HG02571 (cell line): ENCODE data around the gene LINC01488.

Experiments used
- ATAC-seq: cut with Tn5 transposase; IDR thresholded peaks from one replicate; pipeline ENCODE4 v1.9.1; 2021; ENCODE audit warnings: mild to moderate bottlenecking, moderate library complexity; ENCODE audit not compliant: unreplicated experiment

Gene LINC01488

DNA sequence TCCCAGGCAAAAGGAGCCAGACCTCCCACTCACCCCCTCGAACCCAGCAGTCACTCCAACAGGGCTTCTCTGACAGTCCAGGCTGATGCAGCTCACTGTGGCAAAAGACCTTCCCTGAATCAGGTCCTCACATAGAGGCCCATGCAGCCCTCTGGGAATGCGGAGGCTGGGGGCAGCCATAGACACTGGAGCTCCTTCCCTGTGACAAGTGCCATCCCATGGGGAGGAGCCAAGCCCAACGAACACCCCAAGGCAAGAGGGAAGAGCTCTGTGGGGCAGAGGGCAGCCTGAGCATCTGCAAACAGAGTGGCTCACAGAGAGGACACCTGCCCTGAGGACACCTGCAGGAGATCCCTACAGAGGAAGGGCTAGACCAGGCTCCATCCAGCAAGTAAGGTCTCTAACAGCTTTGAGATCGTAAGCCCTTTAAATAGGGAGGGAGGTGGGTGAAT is at the start of gene LINC01488:
Gene LINC01488, plus strand, starts transcription at position 271 of the 452 bp plus-strand sequence.
- no peak for ATAC-seq

- no peak for ATAC-seq
Observed at GRCh38 chr11:69431893-69432738, 49.3 kb upstream of the LINC01488 start.

GRCh38 chr11:69433741-69434140 is 47.7 kb upstream of the LINC01488 start:
- no peak for ATAC-seq

DNA sequence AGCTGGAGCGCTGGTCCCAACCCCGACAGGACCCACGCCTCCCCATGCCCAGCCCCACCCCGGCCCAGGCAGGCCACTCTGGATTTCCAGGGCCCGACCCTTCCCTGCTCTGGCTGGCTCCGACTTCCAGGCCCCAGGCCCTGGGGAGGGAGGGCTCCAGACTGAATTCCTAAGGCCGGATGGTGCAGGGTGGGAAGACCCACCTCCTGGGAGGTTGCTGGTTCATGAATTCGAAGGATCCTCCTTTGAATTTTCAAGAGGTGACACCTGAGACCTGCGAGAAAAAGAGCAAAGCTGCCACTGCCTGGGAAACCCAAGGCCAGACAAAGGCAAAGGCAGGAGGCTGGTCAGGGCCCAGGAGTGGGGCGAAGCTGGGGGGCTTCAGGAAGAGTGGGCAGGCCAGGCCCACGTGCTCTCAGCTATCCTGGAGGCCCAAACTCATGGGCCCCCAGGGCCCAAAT is 47.0 kb upstream of the LINC01488 start:
- ATAC-seq = no peak

GRCh38 chr11:69435161-69435986 is 46.1 kb upstream of the LINC01488 start:
- ATAC-seq = no peak

GRCh38 chr11:69436041-69436982 is 45.2 kb upstream of the LINC01488 start:
- no peak for ATAC-seq

GRCh38 chr11:69437001-69437875 is 44.2 kb upstream of the LINC01488 start:
- ATAC-seq = no peak

GRCh38 chr11:69437876-69438205 is 43.6 kb upstream of the LINC01488 start:
- no peak for ATAC-seq

- no peak for ATAC-seq
Observed at GRCh38 chr11:69438286-69438920, 43.1 kb upstream of the LINC01488 start.

- ATAC-seq = no peak
Observed at GRCh38 chr11:69439127-69439526, 42.3 kb upstream of the LINC01488 start.

GRCh38 chr11:69439651-69440464 is 41.6 kb upstream of the LINC01488 start:
- ATAC-seq = no peak

GRCh38 chr11:69440876-69441275 is 40.6 kb upstream of the LINC01488 start:
- no peak for ATAC-seq

- no peak for ATAC-seq
Observed at GRCh38 chr11:69442012-69442806, 39.3 kb upstream of the LINC01488 start.

GRCh38 chr11:69442807-69443137 is 38.7 kb upstream of the LINC01488 start:
- no peak for ATAC-seq

DNA sequence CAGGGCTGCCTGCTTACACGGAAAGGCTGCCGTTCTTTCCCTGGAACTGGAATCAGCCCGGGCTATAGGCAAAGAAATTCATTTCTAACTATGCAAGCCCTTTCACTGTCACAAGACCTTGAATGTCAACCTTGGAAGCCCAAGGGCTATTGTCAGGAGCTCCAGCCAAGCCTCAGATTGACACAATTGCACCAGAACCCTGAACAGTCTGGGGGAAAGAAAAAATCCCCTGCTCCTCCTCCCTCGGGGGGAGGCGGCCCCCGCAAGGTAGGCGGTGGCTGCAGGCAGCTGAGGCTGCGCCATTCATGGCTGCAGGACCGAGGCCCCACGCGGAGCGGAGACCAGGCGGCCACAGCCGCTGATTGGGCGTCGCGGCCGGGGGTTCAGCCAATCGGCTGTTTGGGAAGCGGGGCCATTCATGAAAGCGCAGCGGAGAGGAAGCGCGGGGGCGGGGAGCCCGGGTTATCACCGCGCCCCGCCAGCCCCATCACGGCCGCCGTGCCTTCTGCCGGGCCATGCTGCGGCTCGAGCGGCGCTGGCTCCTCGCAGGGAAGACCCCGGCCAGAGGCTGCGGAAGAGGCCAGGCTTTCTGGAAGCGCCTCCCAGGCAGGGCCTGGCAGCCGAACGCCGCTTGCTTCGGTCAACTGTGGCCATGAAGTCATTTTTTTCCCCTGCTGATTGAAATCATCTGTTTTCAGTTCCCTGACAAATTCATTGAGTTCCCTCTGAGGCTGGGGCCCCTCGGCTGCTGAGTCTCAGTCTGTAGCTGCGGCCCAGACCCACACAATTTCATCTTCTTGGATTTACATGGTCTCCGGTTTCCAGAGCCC is 38.1 kb upstream of the LINC01488 start:
- ATAC-seq = peak; percentile 71

- no peak for ATAC-seq
Observed at GRCh38 chr11:69443968-69444364, 37.5 kb upstream of the LINC01488 start.
